DOHH2 (cell line): ENCODE data around the gene CRYBA4.

Source experiments
- EZH2phosphoT487 ChIP-seq: fragments of 200-600 bp; sonication (generic); IDR thresholded peaks from 2 replicates; pipeline ENCODE4 v1.6.1; 2017; ENCODE audit warnings: borderline replicate concordance, mild to moderate bottlenecking, antibody characterized with exemption, low read length, moderate library complexity, mixed read lengths
- TF ChIP-seq, protein P1 (sequence below): fragments of 200-600 bp; sonication (generic); IDR thresholded peaks from one replicate; pipeline ENCODE4 v1.5.1; 2014; ENCODE audit warnings: antibody characterized with exemption, mild to moderate bottlenecking, low read depth, low read length; ENCODE audit not compliant: poor library complexity, severe bottlenecking

DNA sequence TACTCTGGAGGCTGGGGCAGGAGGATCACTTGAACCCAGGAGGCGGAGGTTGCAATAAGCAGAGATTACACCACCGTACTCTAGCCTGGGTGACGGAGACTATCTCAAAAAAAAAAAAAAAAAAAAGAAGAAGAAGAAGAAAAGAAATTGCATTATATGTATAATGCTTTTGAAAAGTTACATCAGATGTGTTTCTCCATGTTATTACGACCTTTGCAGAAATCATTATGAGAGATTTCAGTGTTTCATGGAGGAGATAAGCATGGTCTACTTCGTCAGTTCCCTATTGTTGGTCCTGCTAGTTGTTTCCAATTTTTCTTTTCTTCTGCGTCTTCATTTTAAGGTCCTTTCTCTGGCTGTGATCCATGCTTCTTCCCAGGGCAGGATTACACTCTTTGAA, 38.6 kb downstream of the CRYBA4 start:
- TF ChIP-seq, protein P1, sequence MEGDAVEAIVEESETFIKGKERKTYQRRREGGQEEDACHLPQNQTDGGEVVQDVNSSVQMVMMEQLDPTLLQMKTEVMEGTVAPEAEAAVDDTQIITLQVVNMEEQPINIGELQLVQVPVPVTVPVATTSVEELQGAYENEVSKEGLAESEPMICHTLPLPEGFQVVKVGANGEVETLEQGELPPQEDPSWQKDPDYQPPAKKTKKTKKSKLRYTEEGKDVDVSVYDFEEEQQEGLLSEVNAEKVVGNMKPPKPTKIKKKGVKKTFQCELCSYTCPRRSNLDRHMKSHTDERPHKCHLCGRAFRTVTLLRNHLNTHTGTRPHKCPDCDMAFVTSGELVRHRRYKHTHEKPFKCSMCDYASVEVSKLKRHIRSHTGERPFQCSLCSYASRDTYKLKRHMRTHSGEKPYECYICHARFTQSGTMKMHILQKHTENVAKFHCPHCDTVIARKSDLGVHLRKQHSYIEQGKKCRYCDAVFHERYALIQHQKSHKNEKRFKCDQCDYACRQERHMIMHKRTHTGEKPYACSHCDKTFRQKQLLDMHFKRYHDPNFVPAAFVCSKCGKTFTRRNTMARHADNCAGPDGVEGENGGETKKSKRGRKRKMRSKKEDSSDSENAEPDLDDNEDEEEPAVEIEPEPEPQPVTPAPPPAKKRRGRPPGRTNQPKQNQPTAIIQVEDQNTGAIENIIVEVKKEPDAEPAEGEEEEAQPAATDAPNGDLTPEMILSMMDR, result no peak
- TF ChIP-seq EZH2phosphoT487, result no peak
